Endothelial cell of umbilical vein (primary cell): Measurements from ENCODE around the gene FADS2.

Experiments
- CTCF ChIP-seq, 2 donors: IDR thresholded peaks; 1 replicate in 1 of 2; 2 replicates in 1 of 2; pipeline ENCODE4 v1.5.1; 2011; ENCODE audit warnings: low read length in 2 of 2, mild to moderate bottlenecking in 2 of 2, moderate library complexity in 2 of 2, control low read depth in 1 of 2, inconsistent platforms in 1 of 2, low read depth in 1 of 2; ENCODE audit not compliant: insufficient read depth in 1 of 2; ENCODE audit errors: extremely low read depth in 1 of 2
- EZH2 ChIP-seq: IDR thresholded peaks from 2 replicates; pipeline ENCODE4 v1.6.1; 2012; ENCODE audit warnings: borderline replicate concordance, low read depth, mild to moderate bottlenecking, moderate library complexity, low read length, inconsistent platforms; ENCODE audit not compliant: severe bottlenecking
- JUN ChIP-seq: IDR thresholded peaks from 2 replicates; pipeline ENCODE4 v1.6.1; 2011; ENCODE audit warnings: borderline replicate concordance, low read depth; ENCODE audit not compliant: insufficient read length, insufficient read depth
- POLR2AphosphoS5 ChIP-seq: IDR thresholded peaks from 2 replicates; pipeline ENCODE4 v1.6.1; 2012; ENCODE audit warnings: low read depth, mild to moderate bottlenecking, control low read depth, low read length, moderate library complexity; ENCODE audit not compliant: insufficient read depth

GRCh38 chr11:61838921-61839320, 10.8 kb downstream of the FADS2 start:
- TF ChIP-seq CTCF (IDR thresholded peaks at IDR 0.05; ENCODE audit: extremely low read depth in 1 of 2, insufficient read depth in 1 of 2, low read depth in 1 of 2, low read length in 2 of 2) (no peak), EZH2 (no peak), POLR2AphosphoS5 (no peak), JUN (no peak)
